ENCODE results near the gene BRIP1.
"Not testable (repeated sequence)": the region's sequence is repeated elsewhere in the genome, so short reads cannot be mapped to it uniquely, and the experiment has no call there.

BRIP1 gene

DNA sequence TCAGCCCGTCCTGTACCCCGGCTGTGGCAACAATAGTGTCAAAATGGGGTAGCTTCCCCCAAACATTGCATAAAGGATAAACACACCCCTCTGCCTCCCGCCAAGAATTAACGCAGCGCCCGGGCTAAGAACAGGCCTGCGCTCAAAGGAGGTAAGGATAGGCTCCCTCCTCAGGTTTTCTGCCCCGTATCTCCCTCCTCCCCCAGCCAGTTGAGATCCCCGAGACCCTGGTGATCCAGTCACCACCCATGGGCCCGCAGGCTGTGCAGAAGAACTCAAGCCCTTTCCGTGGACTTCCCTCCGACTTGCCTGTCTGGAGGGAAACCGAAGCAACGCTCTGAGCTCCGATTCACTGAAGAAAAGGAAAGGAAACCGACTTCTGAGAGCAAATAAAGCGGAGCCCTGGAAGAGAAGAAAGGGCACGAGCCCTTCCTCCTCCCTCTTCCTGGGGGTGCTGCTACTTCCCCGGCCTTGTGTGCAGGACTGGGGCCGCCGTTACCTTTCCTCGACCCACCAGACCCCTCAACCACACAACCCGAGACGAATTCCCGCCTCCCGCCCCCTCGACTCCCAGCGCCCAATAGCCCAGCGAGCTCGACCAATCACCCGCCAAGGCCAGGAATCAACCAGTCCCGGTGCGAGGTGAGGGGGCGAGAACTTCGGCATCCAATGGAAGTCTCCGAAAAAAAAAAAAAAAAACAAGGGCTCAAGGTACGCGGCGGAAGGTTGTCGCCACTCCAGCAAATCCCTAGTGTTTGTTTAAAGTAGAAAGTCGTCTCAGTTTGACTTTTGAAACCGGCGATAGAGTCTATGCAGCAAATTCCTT lies at the start of gene BRIP1:
TSS of gene BRIP1 (minus strand) at position 554 of the 826 bp plus-strand sequence. CDS start 1,989 bp downstream, outside the sequence.
- peak; percentile 90 to 93 for DNase-seq

GRCh38 chr17:61908292-61909037 lies 45.1 kb upstream of the BRIP1 start:
- no peak for DNase-seq

- DNase-seq, result no peak
These were observed 44.0 kb upstream of the BRIP1 start for GRCh38 chr17:61907361-61907760.

DNA sequence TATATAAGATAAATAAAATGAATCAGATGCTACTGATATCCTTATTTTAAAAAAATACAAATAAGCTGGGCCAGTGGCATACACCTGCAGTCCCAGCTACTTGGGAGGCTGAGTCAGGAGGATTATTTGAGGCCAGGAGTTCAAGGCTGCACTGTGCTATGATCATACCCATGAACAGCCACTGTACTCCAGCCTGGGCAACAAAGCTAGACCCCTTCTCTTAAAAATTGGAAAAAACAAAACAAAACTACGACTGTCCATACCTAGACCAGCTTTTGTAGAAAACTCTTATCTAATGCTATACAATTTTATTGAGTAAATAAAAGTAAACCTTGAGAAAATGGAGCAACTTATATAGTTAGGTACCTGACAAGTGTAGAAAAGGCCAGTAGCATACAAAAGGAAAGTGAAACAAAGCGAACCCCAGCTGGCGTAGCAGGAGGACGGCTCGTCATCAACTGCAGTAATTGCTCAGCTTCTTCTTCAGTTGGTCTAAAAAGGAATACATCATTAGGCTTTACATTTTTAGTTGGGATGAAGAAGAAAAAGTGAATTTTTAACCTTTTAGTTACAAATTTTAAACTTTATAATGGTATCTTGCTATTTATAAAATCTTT lies 40.9 kb upstream of the BRIP1 start:
- DNase-seq, result peak; percentile 8 to 24

- DNase-seq, result no peak
These were observed 39.9 kb upstream of the BRIP1 start for GRCh38 chr17:61903251-61903650.

DNA sequence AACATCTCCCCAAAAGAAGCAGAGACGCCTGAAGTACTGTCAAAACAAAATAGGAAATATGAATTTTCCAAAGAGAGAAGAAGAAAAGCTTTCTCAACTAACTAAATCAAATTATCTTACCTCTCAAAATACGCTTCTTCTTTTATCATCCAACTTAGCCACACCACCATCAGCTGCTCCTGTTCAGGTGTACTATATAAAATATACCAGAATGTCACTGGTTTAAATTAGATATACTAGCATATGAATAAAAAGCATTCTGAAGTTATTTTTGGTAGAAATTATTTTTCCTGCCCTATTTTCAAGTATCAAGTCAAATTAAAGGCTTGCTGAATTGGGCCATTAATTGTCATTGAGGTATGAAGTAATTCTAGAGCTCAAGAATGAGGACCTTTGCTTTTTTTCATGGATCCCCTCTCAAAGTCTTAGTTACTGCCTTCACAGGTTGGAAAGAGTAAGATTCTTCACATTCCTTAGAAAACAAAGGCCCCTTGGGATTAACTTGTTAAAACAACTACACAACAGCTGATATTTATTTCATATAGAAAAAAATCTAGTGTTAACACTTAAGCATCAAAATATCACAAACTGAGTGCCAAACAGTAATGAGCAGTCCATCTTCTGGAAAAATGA lies 34.3 kb upstream of the BRIP1 start:
- no peak for DNase-seq

GRCh38 chr17:61895391-61895790 lies 32.1 kb upstream of the BRIP1 start:
- no peak for DNase-seq

DNA sequence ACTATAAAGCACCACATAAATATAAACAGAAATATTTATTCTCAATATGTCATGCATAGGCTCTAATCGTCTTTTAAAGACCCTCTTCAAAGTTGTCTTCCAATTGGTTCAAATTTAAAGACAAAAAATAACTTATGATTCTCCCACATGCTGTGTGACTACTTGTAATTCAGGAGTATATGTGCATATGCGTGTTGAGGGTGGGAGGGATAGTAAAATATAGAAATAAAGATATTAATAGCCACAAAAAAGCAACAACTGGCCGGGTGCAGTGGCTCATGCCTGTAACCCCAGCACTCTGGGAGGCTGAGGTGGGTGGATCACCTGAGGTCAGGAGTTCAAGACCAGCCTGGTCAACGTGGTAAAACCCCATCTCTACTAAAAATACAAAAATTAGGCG lies 31.0 kb upstream of the BRIP1 start:
- DNase-seq, result not testable (repeated sequence)

DNA sequence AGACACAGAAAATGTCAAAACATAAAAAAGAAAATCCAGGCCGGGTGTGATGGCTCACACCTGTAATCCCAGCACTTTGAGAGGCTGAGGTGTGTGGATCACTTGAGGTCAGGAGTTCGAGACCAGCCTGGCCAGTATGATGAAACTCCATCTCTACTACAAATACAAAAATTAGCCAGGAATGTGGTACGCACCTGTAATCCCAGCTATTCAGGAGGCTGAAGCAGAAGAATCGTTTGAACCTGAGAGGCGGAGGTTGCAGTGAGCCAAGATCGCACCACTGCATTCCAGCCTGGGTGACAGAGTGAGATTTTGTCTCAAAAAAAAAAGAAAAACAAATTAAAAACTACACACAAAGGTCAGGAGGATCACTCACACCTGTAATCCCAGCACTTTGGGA lies 24.4 kb upstream of the BRIP1 start:
- not testable (repeated sequence) for DNase-seq

DNA sequence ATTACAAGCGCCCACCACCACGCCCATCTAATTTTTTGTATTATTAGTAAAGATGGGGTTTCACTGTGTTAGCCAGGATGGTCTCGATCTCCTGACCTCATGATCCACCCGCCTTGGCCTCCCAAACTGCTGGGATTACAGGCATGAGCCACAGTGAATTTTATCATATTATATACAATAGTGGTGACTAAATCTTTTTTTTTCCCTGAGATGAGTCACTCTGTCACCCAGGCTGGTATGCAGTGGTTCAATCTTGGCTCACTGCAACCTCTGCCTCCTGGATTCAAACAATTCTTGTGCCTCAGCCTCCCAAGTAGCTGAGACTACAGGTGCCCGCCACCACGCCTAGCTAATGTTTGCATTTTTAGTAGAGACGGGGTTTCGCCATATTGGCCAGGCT lies 22.5 kb upstream of the BRIP1 start:
- not testable (repeated sequence) for DNase-seq

DNA sequence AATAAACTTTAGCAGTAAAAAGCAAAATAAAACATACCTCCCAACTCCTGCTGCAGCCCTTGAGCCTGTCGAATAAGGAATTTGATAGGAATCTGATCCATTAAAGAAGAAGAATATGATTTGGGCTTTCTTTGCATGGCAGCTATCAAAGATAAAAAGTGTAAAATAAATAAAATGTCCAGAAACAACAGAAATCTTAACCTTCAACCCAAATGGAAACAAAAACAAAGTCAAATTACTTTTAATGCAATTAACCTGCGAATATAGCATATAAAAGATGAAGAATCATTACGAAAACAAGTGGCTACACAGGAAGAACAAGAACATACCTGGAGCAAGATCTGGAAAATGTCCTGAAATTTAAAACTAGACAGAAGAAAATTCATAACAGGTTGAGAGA lies 21.5 kb upstream of the BRIP1 start:
- no peak for DNase-seq

- DNase-seq, result no peak
These were observed 17.3 kb upstream of the BRIP1 start for GRCh38 chr17:61880589-61881102.

- no peak for DNase-seq
These were observed 15.8 kb upstream of the BRIP1 start for GRCh38 chr17:61878984-61879612.

DNA sequence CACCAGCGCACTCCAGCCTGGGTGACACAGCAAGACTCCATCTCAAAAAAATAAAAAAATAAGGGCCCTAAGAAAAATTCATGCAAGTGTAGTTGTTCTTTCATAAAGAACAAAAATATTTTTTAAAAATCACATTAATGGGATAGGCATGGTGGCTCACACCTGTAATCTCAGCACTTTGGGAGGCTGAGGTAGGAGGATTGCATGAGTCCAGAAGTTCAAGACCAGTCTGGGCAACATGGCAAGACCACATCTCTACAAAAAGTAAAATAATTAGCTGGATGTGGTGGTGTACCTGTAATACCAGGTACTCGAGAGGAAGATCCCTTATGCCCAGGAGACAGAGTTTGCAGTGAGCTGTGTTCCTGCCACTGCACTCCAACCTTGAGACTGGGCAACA lies 15.2 kb upstream of the BRIP1 start:
- no peak for DNase-seq

GRCh38 chr17:61877837-61878236 lies 14.5 kb upstream of the BRIP1 start:
- DNase-seq, result no peak

GRCh38 chr17:61875804-61876203 lies 12.5 kb upstream of the BRIP1 start:
- DNase-seq, result no peak

DNA sequence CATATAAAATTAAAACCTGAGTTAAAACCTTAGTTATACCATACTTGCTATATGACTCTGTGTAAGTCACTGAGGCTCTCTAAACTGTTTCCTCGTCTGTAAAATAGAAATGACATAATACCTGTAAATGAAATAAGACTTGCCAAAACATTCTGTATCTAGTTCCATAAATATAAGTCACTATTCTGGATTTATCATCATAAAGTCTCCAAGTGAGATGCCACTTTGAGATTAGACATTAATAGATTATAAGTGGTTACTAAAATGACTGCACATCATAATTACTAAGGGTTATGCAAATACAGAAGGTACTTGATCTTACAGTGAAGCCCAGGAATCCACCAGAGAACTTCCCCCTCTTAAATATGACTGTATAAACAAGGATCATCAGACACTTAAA lies 12.0 kb upstream of the BRIP1 start:
- DNase-seq, result no peak

DNA sequence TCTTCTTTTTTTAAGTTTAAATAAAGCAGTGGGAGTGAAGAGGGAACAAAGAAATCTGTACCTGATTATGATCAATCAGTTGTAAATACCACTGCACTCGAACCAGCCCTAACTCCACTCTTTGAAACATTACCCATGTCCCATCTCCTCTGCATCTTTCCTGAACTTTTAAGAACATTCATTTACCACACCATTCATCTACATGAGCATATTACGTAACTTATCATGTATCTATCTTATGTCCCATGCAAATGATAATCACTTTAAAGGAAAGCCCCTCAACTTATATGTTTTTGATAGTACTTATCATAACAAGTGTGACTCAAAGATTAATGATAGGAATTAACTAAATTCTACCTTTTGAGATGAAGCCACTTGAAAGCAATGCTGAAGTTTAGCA lies 10.7 kb upstream of the BRIP1 start:
- DNase-seq, result no peak

GRCh38 chr17:61872099-61872498 lies 8.8 kb upstream of the BRIP1 start:
- no peak for DNase-seq

GRCh38 chr17:61869138-61869537 lies 5.8 kb upstream of the BRIP1 start:
- DNase-seq, result no peak

GRCh38 chr17:61868074-61868473 lies 4.7 kb upstream of the BRIP1 start:
- no peak for DNase-seq

DNA sequence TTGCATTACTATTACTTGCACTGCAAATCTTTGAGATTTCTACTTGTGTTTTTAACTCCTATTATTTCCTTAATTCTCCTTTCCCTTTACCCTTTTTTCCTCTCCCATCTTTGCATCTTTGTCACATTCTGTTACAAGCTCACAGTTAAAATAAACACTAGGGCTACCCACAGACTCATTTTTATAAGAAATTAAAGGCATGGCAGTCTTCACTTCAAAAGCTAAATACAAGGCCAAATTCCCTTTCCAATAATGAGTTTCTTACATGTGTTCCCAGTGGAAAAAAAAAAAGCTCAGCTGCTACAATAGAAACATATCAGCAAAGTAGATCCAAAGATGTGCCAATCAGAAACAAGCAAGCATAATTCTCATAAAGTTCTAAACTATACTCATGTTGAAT lies 3.7 kb upstream of the BRIP1 start:
- DNase-seq, result no peak

GRCh38 chr17:61863801-61864126 lies 436 bp upstream of the BRIP1 start:
- no peak for DNase-seq

All from activated CD4-positive, alpha-beta T cell treated with anti-CD3 and anti-CD28 coated beads, Interleukin-2, amount 50 U/mL, for 48 hours (primary cell).